ENCODE measurements around the gene AXIN1.
"Not testable (repeated sequence)": the region's sequence is repeated elsewhere in the genome, so short reads cannot be mapped to it uniquely, and the experiment has no call there.

The AXIN1 gene

DNA sequence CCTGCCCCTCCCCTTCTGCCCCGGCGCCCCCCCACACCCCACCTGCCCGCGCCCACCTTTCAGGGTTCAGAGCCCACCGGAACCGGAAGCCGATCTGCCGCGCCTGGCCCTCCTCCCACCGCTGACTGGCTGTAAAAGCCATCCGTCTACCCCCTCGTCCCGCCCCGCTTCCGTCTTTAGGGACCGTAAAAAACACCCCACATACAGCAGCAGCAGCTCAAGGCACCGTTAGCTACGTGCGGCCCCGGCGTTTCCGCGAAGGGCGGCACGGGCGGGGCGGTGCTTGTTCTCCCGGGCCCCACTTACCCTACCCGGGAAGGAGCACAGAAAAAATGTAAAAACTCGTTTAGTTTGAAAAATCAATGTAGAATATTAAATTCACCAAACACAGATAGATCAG lies 17.9 kb upstream of the AXIN1 start, which contains the start of gene MRPL28:
MRPL28 (minus strand) TSS at position 96 of the 400 bp plus-strand sequence. CDS start 320 bp downstream, outside the sequence.
- DNase-seq (ENCODE audit: low spot score), result peak; percentile 90

DNA sequence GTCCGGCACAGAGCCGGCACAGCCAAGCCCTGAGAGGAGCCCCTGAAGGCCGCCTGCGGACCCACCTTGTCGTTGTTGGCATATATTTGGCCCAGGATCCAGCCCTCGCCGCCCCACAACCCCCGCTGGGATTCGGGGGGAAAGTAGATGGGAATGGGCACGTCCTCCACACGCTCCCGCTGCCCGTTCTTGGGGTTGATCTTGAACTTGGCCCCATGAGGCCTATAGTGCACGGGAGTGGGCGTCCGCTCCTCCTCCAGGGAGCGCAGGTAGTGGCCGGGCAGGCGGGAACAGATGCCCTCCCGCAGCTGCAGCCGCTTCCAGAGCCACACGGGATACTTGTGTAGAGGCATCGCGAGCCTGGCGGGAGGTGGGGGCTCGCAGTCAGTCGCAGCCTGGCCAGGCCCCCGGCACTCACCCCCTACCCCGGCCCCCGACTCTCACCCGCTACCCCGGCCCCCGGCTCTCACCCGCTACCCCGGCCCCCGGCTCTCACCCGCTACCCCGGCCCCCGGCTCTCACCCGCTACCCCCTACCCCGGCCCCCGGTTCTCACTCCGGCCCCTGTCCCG lies 17.4 kb upstream of the AXIN1 start:
- DNase-seq (ENCODE audit: low spot score), result no peak

GRCh38 chr16:369275-369865 lies 16.8 kb upstream of the AXIN1 start:
- DNase-seq (ENCODE audit: low spot score), result no peak

DNA sequence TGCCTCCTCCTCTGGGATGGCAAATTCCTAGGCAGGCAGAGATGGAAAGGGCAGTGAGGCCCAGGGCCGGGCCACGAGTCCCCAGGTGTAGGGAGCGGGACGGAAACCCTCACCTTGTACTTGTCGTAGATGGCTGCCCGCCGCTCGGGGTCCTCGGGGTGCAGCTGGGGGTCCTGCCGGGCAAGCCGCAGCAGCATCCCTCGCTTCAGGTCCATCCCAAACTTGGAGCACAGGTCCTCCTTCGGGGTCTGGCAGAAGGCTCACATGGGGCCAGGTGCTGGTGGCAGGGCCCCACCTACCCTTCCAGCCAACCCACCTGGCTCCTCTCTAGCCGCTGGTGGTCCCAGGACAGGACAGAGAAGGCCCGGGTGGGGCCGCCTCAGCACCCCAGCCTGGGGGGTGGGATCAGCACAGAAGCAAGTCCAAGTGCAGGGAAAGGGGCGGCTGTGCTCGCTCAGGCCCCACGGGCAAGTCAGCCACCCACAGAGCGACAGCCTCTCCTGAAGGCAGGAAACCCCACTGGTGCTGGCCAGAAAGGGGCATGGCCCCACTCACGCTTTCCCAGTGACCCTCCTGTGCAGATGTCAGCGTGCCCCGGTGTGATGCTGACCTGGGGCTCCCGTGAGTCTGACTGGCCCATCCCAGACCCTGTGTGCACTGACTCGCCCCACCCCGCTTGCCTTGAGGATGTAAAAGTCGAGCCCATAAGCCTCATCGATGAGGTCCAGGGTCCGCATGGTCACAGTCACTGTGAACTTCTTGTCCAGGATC lies 16.1 kb upstream of the AXIN1 start:
- DNase-seq (ENCODE audit: low spot score), result no peak

DNA sequence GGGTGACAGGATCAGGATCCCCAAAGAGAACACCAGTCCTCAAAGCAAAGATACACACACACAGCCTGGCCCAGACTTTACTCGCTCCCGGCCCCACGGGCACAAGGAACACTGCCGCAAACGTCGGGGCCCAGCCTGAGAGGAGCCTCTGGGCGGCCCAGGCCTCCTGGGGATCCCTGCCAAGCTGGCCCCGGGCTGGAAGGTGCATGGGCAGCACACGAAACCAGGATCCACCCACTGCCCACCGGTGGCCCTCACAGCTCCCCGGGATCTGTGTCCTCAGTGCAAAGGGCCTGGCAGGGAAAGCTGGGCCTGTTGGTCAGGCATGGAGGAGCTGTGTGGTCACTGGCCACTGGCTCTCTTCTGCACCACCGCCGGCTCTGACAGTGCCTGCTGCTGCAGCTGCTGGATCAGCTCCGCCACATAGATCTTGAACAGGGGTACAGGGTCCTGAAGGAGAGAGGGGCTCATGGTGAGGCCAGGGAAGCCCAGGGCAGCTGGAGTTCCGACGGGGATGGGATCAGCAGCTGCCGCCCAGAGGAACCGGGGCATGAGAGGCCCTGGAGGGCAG lies 14.9 kb upstream of the AXIN1 start:
- no peak for DNase-seq (ENCODE audit: low spot score)

DNA sequence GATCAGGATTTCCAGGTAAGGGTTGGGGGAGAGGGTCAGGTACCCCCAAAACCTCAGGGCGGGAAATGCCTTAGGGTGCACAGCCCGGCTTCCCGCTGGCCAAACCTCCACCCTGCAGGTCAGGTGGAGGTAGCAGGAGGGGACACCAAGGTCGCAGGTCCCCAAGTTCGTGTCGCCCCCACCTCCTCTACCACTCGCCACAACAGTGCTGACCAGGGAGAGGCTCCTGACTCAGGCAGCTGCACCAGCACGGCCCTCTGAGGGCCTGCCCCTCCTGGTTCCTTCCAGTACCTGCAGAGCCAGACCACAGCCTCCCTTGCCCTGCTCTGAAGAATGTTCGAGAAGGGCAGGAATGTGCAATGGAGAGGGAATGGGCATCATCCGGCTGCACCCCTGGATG lies 14.0 kb upstream of the AXIN1 start:
- DNase-seq (ENCODE audit: low spot score), result no peak

- DNase-seq (ENCODE audit: low spot score), result no peak
Observed at GRCh38 chr16:364595-365491, 12.3 kb upstream of the AXIN1 start.

GRCh38 chr16:363766-364490 lies 11.4 kb upstream of the AXIN1 start:
- DNase-seq (ENCODE audit: low spot score), result no peak

- DNase-seq (ENCODE audit: low spot score), result no peak
Observed at GRCh38 chr16:363110-363765, 10.7 kb upstream of the AXIN1 start.

DNA sequence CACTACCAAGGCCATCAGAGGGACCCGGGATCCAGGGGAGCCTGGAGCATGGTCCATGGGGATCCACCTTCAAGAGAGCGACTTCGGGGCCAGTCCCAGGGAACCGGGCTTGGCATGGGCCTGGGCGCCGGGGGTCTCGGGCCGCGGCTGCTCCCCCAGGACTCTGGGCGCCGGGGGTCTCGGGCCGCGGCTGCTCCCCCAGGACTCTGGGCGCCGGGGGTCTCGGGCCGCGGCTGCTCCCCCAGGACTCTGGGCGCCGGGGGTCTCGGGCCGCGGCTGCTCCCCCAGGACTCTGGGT lies 10.1 kb upstream of the AXIN1 start:
- DNase-seq (ENCODE audit: low spot score), result not testable (repeated sequence)

DNA sequence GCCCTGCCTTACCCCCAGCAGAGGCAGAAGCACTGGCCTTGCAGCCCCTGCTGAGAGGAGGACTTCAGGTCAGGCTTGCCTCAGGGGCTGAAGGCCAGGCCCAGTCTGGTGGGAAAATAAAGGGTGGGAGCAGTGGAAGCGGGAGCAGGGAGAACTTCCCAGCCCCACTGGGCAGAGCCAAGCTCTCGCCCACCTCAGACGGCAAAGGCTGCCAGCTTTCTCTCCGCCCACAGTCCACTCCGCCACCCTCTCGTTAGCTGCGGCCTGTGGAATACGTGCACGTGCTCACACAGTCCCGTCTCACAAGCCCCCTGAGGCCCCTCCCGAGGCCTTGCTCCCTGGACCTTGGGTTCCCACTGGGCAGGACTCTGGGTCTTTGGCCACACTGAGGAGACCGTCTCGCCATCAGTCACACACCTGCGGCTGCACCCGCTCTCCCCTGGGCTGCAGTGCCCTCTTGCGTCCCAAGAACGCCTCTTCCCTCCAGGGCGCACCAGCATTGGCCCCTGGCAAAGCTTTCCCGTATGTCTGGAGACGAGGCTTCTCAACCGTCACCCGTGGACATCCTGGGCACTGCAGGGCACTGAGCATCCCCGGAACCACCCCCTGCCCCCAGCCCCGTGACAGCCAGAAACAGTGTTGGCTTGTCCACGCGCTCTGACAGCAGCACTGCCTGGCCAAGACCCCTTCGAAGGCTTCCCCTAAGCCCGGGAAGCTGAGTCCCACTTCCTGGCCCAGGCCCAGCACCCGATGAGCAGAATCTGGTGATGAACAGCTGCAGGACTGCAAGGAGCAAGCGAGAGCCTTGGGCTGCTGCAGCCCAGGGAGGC lies 9.6 kb upstream of the AXIN1 start:
- DNase-seq (ENCODE audit: low spot score), result peak; percentile 61

- no peak for DNase-seq (ENCODE audit: low spot score)
Observed at GRCh38 chr16:361341-361871, 8.9 kb upstream of the AXIN1 start.

GRCh38 chr16:360698-361336 lies 8.3 kb upstream of the AXIN1 start:
- no peak for DNase-seq (ENCODE audit: low spot score)

GRCh38 chr16:359871-360697 lies 7.6 kb upstream of the AXIN1 start:
- no peak for DNase-seq (ENCODE audit: low spot score)

- DNase-seq (ENCODE audit: low spot score), result no peak
Observed at GRCh38 chr16:359067-359763, 6.7 kb upstream of the AXIN1 start.

GRCh38 chr16:356741-357140 lies 4.2 kb upstream of the AXIN1 start:
- DNase-seq (ENCODE audit: low spot score), result no peak

DNA sequence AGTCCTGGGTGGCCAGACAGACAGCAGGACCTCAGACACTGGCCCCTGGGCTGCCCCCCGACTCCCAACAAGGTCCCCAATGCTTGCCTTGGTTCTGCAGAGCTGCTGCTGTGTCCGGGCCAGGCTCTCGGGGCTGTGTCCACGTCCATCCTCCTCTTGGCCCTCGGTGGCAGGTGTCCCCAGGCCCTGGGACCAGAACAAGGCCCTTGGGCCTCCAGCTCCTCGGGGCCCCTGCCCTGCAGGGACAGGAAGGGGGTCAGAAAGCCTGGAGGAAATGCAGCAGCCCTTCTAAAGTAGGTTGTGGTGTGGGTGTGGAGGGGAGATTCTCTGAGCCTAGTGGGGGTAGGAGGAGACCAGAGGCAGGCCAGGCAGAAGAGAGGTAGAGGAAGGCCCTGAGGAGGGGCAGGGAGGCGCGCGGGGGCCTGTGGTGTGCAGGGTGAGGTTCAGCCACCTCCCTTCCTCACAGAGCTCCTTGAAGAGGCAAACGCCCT lies 2.5 kb upstream of the AXIN1 start:
- DNase-seq (ENCODE audit: low spot score), result no peak

Measured in pons (tissue), 1 donor.